K562 (cell line): Measurements from ENCODE around the gene PCDHGA4. TPM values are rescaled to one million over a fixed set of nuclear protein-coding genes. Genes with fewer than 3 reads are reported as not detected.

ENCODE experiments used
- CEBPG ChIP-seq, 3 experiments: fragments of 200-800 bp in 1 of 3; sonication (Bioruptor generic) in 1 of 3; sonication (generic) in 1 of 3; formaldehyde crosslinking in 1 of 3; IDR thresholded peaks in 2 of 3; conservative IDR thresholded peaks in 1 of 3; 2 replicates each; pipeline versions ENCODE4 v1.6.1 to v1.8.0; 2016 to 2022; ENCODE audit warnings: missing compliant biosample characterization in 2 of 3, missing genetic modification characterization in 2 of 3, mild to moderate bottlenecking in 1 of 3, missing genetic modification reagents in 1 of 3
- GTF2A2 ChIP-seq: IDR thresholded peaks from 2 replicates; pipeline ENCODE4 v1.6.1; 2016; ENCODE audit warnings: mild to moderate bottlenecking, missing genetic modification characterization, missing compliant biosample characterization
- KLF10 ChIP-seq: fragments of 250-450 bp; sonication (Bioruptor Pico); IDR thresholded peaks from 2 replicates; pipeline ENCODE4 v1.6.1; 2021; ENCODE audit warnings: matching md5 sums
- NRF1 ChIP-seq, 2 experiments: fragments of 450-650 bp; IDR thresholded peaks in 1 of 2; conservative IDR thresholded peaks in 1 of 2; 2 replicates each; pipeline ENCODE4 v1.6.1; 2014; ENCODE audit warnings: mild to moderate bottlenecking in 2 of 2
- PHB2 ChIP-seq: fragments of 450-650 bp; IDR thresholded peaks from 2 replicates; pipeline ENCODE4 v1.6.1; 2017; ENCODE audit warnings: low read depth
- RFX7 ChIP-seq: fragments of 250-450 bp; sonication (Bioruptor Pico); IDR thresholded peaks from 2 replicates; pipeline ENCODE4 v1.5.1; 2021; ENCODE audit warnings: mild to moderate bottlenecking
- TRIM28 ChIP-seq: fragments of 450-650 bp; IDR thresholded peaks from 2 replicates; pipeline ENCODE4 v1.6.1; 2017
- YY1 ChIP-seq, 3 experiments: IDR thresholded peaks; 2 replicates each; pipeline ENCODE4 v1.6.1; 2011; ENCODE audit warnings: low read length in 2 of 3, mild to moderate bottlenecking in 2 of 3, moderate library complexity in 2 of 3, borderline replicate concordance in 1 of 3, control low read depth in 1 of 3, low read depth in 1 of 3; ENCODE audit not compliant: insufficient read depth in 3 of 3, insufficient replicate concordance in 2 of 3, control insufficient read depth in 1 of 3, insufficient read length in 1 of 3; ENCODE audit errors: extremely low read depth in 1 of 3
- polyA plus RNA-seq, 8 experiments: library from polyadenylated mRNA; depleted of rRNA in 4 of 8; stranded (reverse) in 5 of 8; unstranded in 3 of 8; fragments of >200 nt; fragmentation: Nextera tagmentation in 2 of 8; fragmentation: Illumina TruSeq in 1 of 8; extraction: Ambion mirVana in 2 of 8; extraction: Trizol in 1 of 8; gene quantifications; 2 replicates each; pipeline versions ENCODE4 v1.2.1 to v1.2.3, GENCODE V29; 2011 to 2014; ENCODE audit warnings: inconsistent platforms in 1 of 8, missing spikeins in 1 of 8
- total RNA-seq, 7 experiments: library from RNA; depleted of rRNA in 6 of 7; stranded (reverse); fragments of >200 nt in 6 of 7; fragmentation: Illumina TruSeq in 2 of 7; extraction: Trizol in 2 of 7; gene quantifications; 2 replicates each; pipeline versions ENCODE4 v1.2.1 to v1.2.3, GENCODE V29; 2011 to 2021; ENCODE audit warnings: low replicate concordance in 1 of 7
- TF ChIP-seq, protein P1 (sequence below), 3 experiments: fragments of 200-800 bp in 1 of 3; fragments of 250-450 bp in 1 of 3; fragments of 450-650 bp in 1 of 3; sonication (Bioruptor Pico) in 1 of 3; sonication (Bioruptor generic) in 1 of 3; formaldehyde crosslinking in 1 of 3; IDR thresholded peaks; 2 replicates each; pipeline versions ENCODE4 v1.6.1 to v1.8.0; 2016 to 2022; ENCODE audit warnings: mild to moderate bottlenecking in 2 of 3, missing genetic modification characterization in 2 of 3, missing compliant biosample characterization in 1 of 3, moderate library complexity in 1 of 3
- TF ChIP-seq, protein P2 (sequence below): fragments of 250-450 bp; sonication (Bioruptor Pico); IDR thresholded peaks from 2 replicates; pipeline ENCODE4 v1.9.0; 2021; ENCODE audit warnings: mild to moderate bottlenecking, inconsistent platforms
- TF ChIP-seq, protein P3 (sequence below), 2 experiments: fragments of 450-650 bp; formaldehyde crosslinking in 1 of 2; IDR thresholded peaks; 2 replicates each; pipeline versions ENCODE4 v1.4.0 to v1.6.1; 2014 to 2020; ENCODE audit warnings: mild to moderate bottlenecking in 2 of 2, borderline replicate concordance in 1 of 2, low read depth in 1 of 2

PCDHGA4 gene
- total and polyA plus RNA-seq, 9 of the 15 experiments (the other 6 are each of a cell fraction or from before 2014, with no cell fraction given): 0.12 to 0.40 (median 0.36) TPM; not detected in 2

DNA sequence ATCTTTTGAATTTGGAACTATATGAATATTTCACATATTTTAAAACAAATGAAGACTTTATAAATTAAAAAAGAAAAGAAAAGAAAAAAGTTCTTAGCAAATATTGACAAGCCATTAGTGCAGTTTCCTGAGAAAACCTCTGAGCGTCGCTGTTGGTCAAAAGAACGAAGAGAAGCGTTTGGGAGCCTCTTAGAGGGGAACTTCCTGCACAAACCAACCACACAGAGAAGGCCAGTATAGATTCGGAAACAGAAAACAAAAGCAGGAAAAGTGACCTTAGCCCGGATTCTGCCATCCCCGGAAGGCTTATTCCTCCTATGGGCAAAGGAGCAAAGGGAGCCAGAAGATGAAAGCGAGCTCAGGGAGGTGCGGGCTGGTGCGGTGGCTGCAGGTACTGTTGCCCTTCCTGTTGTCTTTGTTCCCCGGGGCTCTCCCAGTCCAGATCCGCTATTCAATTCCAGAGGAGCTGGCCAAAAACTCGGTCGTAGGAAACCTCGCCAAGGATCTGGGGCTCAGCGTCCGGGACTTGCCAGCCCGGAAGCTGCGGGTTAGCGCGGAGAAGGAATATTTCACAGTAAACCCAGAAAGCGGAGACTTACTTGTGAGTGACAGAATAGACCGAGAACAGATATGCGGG, 5.1 kb downstream of the PCDHGA4 start, which contains the start of gene PCDHGB2 (continued):
- TF ChIP-seq, protein P1, sequence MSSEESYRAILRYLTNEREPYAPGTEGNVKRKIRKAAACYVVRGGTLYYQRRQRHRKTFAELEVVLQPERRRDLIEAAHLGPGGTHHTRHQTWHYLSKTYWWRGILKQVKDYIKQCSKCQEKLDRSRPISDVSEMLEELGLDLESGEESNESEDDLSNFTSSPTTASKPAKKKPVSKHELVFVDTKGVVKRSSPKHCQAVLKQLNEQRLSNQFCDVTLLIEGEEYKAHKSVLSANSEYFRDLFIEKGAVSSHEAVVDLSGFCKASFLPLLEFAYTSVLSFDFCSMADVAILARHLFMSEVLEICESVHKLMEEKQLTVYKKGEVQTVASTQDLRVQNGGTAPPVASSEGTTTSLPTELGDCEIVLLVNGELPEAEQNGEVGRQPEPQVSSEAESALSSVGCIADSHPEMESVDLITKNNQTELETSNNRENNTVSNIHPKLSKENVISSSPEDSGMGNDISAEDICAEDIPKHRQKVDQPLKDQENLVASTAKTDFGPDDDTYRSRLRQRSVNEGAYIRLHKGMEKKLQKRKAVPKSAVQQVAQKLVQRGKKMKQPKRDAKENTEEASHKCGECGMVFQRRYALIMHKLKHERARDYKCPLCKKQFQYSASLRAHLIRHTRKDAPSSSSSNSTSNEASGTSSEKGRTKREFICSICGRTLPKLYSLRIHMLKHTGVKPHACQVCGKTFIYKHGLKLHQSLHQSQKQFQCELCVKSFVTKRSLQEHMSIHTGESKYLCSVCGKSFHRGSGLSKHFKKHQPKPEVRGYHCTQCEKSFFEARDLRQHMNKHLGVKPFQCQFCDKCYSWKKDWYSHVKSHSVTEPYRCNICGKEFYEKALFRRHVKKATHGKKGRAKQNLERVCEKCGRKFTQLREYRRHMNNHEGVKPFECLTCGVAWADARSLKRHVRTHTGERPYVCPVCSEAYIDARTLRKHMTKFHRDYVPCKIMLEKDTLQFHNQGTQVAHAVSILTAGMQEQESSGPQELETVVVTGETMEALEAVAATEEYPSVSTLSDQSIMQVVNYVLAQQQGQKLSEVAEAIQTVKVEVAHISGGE (CRISPR knock-in tag; IDR thresholded peaks at IDR 0.05): no peak
- TF ChIP-seq, protein P2, sequence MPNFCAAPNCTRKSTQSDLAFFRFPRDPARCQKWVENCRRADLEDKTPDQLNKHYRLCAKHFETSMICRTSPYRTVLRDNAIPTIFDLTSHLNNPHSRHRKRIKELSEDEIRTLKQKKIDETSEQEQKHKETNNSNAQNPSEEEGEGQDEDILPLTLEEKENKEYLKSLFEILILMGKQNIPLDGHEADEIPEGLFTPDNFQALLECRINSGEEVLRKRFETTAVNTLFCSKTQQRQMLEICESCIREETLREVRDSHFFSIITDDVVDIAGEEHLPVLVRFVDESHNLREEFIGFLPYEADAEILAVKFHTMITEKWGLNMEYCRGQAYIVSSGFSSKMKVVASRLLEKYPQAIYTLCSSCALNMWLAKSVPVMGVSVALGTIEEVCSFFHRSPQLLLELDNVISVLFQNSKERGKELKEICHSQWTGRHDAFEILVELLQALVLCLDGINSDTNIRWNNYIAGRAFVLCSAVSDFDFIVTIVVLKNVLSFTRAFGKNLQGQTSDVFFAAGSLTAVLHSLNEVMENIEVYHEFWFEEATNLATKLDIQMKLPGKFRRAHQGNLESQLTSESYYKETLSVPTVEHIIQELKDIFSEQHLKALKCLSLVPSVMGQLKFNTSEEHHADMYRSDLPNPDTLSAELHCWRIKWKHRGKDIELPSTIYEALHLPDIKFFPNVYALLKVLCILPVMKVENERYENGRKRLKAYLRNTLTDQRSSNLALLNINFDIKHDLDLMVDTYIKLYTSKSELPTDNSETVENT (CRISPR knock-in tag): no peak
- no peak for TF ChIP-seq RFX7 (CRISPR knock-in tag)
- no peak for TF ChIP-seq TRIM28
- TF ChIP-seq KLF10 (CRISPR knock-in tag): no peak
- TF ChIP-seq PHB2: no peak
- TF ChIP-seq NRF1 (conservative IDR thresholded peaks at IDR 0.05 in 1 of 2, IDR thresholded peaks at IDR 0.05 in 1 of 2): no peak
- no peak for TF ChIP-seq GTF2A2 (tag)
- TF ChIP-seq, protein P3, sequence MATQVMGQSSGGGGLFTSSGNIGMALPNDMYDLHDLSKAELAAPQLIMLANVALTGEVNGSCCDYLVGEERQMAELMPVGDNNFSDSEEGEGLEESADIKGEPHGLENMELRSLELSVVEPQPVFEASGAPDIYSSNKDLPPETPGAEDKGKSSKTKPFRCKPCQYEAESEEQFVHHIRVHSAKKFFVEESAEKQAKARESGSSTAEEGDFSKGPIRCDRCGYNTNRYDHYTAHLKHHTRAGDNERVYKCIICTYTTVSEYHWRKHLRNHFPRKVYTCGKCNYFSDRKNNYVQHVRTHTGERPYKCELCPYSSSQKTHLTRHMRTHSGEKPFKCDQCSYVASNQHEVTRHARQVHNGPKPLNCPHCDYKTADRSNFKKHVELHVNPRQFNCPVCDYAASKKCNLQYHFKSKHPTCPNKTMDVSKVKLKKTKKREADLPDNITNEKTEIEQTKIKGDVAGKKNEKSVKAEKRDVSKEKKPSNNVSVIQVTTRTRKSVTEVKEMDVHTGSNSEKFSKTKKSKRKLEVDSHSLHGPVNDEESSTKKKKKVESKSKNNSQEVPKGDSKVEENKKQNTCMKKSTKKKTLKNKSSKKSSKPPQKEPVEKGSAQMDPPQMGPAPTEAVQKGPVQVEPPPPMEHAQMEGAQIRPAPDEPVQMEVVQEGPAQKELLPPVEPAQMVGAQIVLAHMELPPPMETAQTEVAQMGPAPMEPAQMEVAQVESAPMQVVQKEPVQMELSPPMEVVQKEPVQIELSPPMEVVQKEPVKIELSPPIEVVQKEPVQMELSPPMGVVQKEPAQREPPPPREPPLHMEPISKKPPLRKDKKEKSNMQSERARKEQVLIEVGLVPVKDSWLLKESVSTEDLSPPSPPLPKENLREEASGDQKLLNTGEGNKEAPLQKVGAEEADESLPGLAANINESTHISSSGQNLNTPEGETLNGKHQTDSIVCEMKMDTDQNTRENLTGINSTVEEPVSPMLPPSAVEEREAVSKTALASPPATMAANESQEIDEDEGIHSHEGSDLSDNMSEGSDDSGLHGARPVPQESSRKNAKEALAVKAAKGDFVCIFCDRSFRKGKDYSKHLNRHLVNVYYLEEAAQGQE (IDR thresholded peaks at IDR 0.05; ENCODE audit: borderline replicate concordance): peak; percentile 15; the same call in 1 of the 2 replicates
- TF ChIP-seq, protein P3 (CRISPR knock-in tag; IDR thresholded peaks at IDR 0.05; ENCODE audit: low read depth): no peak
- no peak for TF ChIP-seq YY1 (IDR thresholded peaks at IDR 0.05; ENCODE audit: borderline replicate concordance in 1 of 3, control insufficient read depth in 1 of 3, extremely low read depth in 1 of 3, insufficient read depth in 3 of 3, insufficient read length in 1 of 3, insufficient replicate concordance in 2 of 3, low read depth in 1 of 3, low read length in 2 of 3)
- TF ChIP-seq CEBPG (CRISPR knock-in tag; IDR thresholded peaks at IDR 0.05): no peak
- no peak for TF ChIP-seq CEBPG (tag; conservative IDR thresholded peaks at IDR 0.05 in 1 of 2, IDR thresholded peaks at IDR 0.05 in 1 of 2)
- TF ChIP-seq, all 486 proteins: peak for 7
